NT2/D1 (cell line): ENCODE data around the gene RNASE1.

Experiments
- DNase-seq: peaks from one replicate; pipeline ENCODE4 v3.0.0-alpha.2; 2011; ENCODE audit warnings: low read depth, low spot score
- H3K27me3 ChIP-seq: 2 replicates; pipeline ENCODE4 v1.6.0; 2011; ENCODE audit warnings: mild to moderate bottlenecking; ENCODE audit not compliant: insufficient read length, insufficient read depth
- H3K36me3 ChIP-seq: 2 replicates; pipeline ENCODE4 v1.6.1; 2011; ENCODE audit warnings: mild to moderate bottlenecking, low read length, mixed read lengths; ENCODE audit not compliant: insufficient read depth, insufficient read length
- H3K4me1 ChIP-seq: 2 replicates; pipeline ENCODE4 v1.5.1; 2011; ENCODE audit not compliant: insufficient read depth, insufficient read length
- H3K4me3 ChIP-seq: 2 replicates; pipeline ENCODE4 v1.5.1; 2011; ENCODE audit warnings: low read depth; ENCODE audit not compliant: insufficient read length
- H3K9ac ChIP-seq: 2 replicates; pipeline ENCODE4 v1.6.0; 2011; ENCODE audit warnings: low read depth; ENCODE audit not compliant: insufficient read length
- H3K9me3 ChIP-seq: 2 replicates; pipeline ENCODE4 v1.5.1; 2011; ENCODE audit warnings: mild to moderate bottlenecking, low read length; ENCODE audit not compliant: insufficient read depth
- SUZ12 ChIP-seq: IDR thresholded peaks from 2 replicates; pipeline ENCODE4 v1.6.1; 2011; ENCODE audit not compliant: insufficient read length, insufficient read depth; ENCODE audit errors: extremely low read depth
- YY1 ChIP-seq: IDR thresholded peaks from 2 replicates; pipeline ENCODE4 v1.6.1; 2011; ENCODE audit not compliant: insufficient read length, insufficient read depth
- ZNF274 ChIP-seq: IDR thresholded peaks from 2 replicates; pipeline ENCODE4 v1.6.1; 2011; ENCODE audit warnings: mild to moderate bottlenecking, low read depth, low read length

RNASE1 gene

DNA sequence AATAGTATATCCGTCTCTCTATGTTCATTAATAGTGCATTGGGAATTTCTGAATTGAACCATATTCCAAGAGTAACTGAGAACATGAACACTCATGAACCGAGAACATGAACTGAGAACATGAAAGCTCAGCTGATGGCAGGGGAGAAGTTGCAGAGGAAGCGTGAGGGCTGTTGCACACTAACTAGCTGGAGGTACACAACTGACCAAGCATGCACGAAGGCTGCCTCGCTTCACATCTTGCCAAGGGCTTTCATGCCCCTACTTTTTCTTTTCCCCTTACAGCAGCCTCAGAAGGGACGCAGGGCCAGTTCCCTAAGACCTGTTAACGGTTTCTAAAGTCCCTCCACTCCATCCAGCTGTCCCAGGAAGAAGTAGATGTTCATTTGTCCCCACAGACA is 4.3 kb downstream of the RNASE1 start:
- H3K9ac ChIP-seq, result no peak overlapping the region
- H3K36me3 ChIP-seq, result no peaks in the 10 kb centered on the region
- H3K27me3 ChIP-seq, result no peaks in the 10 kb centered on the region
- no peaks in the 10 kb centered on the region for H3K9me3 ChIP-seq
- H3K4me1 ChIP-seq, result peaks cover 8% of the 10 kb centered on the region
- TF ChIP-seq YY1 (no peak), SUZ12 (no peak), ZNF274 (no peak)
- H3K4me3 ChIP-seq, result no peak overlapping the region
- DNase-seq, result no peak

DNA sequence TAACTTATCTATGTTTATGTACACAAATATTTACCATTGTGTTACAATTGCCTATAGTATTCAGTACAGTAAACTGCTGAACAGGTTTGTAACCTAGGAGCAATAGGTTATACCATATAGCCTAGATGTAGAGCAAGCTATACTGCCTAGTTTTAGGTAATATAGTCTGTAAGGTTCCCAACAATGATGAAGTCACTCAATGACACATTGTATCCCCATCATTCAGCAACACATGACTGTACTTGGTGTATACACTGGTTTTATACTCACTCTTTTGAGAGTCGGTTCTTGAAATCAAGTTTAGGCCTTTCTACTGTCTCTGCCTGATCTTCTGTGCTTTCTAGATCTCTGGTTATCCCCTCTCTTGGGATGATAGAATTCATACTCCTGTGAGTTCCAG is 5.5 kb downstream of the RNASE1 start:
- H3K9ac ChIP-seq, result no peak overlapping the region
- no peaks in the 10 kb centered on the region for H3K27me3 ChIP-seq
- TF ChIP-seq SUZ12, result no peak
- no peak for TF ChIP-seq ZNF274
- TF ChIP-seq YY1, result no peak
- H3K4me1 ChIP-seq, result peaks cover 6% of the 10 kb centered on the region
- no peak for DNase-seq
- no peak overlapping the region for H3K4me3 ChIP-seq
- H3K9me3 ChIP-seq, result no peaks in the 10 kb centered on the region
- no peaks in the 10 kb centered on the region for H3K36me3 ChIP-seq

DNA sequence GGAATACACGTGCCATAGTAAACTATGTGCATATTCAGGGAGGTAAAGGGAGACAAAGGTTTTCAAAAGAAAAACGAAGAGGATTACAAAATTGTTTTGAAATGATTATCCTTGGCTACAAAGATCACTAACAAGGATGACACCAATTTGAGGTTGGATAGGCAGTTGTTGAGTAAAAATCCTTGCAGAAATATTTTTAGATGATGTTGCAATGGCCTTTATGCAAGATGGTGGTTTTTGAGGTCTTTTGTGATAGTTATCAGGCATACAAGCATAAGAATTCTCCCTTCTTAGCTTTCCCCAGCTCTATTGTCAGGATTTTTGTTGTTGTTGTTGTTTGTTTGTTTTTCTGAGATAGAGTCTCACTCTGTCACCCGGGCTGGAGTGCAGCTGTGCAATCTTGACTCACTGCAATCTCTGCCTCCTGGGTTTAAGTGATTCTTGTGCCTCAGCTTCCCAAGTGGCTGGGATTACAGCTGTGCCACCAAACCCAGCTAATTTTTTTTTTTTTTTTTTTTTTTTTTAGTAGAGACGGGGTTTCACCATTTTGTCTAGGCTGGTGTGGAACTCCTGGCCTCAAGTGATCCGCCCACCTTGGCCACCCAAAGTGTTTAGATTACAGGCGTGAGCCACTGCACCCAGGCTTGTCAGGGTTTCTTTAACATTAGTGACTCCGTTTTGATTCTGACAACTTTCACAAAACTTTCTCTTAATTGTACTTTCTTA is 7.8 kb downstream of the RNASE1 start:
- Histone ChIP-seq H3K4me3 (no peak overlapping the region), H3K9ac (no peak overlapping the region), H3K27me3 (no peaks in the 10 kb centered on the region), H3K4me1 (no peaks in the 10 kb centered on the region), H3K36me3 (no peaks in the 10 kb centered on the region), H3K9me3 (no peaks in the 10 kb centered on the region)
- DNase-seq, result no peak
- TF ChIP-seq SUZ12 (no peak), YY1 (no peak), ZNF274 (no peak)

DNA sequence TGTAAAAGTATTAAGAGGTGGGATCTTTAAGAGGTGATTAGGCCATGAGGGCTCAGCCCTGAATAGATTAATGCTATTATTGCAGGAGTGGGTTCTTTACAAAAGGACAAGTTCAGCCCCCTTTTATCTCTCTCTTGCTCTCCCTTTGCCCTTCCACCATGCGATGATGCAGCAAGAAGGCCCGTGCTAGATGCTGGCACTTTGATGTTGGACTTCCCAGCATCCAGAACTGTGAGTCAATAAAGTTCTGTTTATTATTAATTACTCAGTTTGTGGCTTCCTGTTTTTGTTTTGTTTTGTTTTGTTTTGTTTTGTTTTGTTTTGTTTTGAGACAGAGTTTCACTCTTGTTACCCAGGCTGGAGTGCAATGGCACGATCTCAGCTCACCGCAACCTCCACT is 10.1 kb downstream of the RNASE1 start:
- no peaks in the 10 kb centered on the region for H3K4me1 ChIP-seq
- no peak overlapping the region for H3K4me3 ChIP-seq
- no peak for DNase-seq
- H3K36me3 ChIP-seq, result no peaks in the 10 kb centered on the region
- no peaks in the 10 kb centered on the region for H3K27me3 ChIP-seq
- no peaks in the 10 kb centered on the region for H3K9me3 ChIP-seq
- TF ChIP-seq SUZ12, result no peak
- no peak for TF ChIP-seq YY1
- no peak for TF ChIP-seq ZNF274
- H3K9ac ChIP-seq, result no peak overlapping the region

DNA sequence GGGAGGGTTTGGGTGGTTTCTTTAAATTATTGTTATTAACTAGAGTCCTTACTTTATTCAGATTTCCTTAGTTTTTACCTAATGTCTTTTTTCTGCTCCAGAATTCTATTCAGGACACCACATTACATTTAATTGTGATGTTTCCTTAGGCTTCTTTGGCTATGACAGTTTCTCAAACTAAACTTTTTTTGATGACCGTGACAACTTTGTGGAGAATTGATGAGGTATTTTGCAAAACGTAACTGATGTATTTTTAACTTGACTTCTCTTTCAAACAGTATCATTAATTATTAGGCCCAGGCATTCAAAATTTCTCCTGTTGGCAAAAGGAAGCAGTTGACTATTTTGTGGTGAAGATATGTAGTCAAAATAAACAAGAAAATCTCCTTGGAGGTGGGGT is 11.0 kb downstream of the RNASE1 start:
- no peak overlapping the region for H3K4me3 ChIP-seq
- no peaks in the 10 kb centered on the region for H3K27me3 ChIP-seq
- H3K9me3 ChIP-seq, result no peaks in the 10 kb centered on the region
- no peak overlapping the region for H3K9ac ChIP-seq
- DNase-seq, result no peak
- H3K36me3 ChIP-seq, result no peaks in the 10 kb centered on the region
- TF ChIP-seq ZNF274 (no peak), SUZ12 (no peak), YY1 (no peak)
- H3K4me1 ChIP-seq, result no peaks in the 10 kb centered on the region

DNA sequence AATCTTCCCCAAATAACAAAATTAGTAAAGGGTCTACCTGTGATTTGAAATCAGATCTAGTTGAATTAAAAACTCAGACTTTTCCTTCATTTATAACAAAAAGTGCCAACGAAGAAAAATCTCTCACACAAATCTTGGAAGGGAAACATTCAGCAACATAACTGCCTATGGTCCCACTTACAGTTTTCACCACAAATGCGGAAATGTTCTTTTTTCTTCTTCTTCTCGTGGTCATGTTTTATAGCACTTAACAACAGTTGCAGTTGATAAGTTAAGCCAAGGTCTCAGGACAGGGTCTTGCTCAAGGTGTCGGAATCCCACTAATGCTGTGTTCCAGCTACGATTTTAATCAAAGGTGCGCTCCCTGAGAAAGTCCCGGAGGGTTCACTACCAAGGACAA is 11.5 kb downstream of the RNASE1 start:
- H3K36me3 ChIP-seq, result no peaks in the 10 kb centered on the region
- TF ChIP-seq ZNF274 (no peak), YY1 (no peak), SUZ12 (no peak)
- no peaks in the 10 kb centered on the region for H3K9me3 ChIP-seq
- no peaks in the 10 kb centered on the region for H3K4me1 ChIP-seq
- no peak for DNase-seq
- H3K27me3 ChIP-seq, result no peaks in the 10 kb centered on the region
- no peak overlapping the region for H3K4me3 ChIP-seq
- H3K9ac ChIP-seq, result no peak overlapping the region

DNA sequence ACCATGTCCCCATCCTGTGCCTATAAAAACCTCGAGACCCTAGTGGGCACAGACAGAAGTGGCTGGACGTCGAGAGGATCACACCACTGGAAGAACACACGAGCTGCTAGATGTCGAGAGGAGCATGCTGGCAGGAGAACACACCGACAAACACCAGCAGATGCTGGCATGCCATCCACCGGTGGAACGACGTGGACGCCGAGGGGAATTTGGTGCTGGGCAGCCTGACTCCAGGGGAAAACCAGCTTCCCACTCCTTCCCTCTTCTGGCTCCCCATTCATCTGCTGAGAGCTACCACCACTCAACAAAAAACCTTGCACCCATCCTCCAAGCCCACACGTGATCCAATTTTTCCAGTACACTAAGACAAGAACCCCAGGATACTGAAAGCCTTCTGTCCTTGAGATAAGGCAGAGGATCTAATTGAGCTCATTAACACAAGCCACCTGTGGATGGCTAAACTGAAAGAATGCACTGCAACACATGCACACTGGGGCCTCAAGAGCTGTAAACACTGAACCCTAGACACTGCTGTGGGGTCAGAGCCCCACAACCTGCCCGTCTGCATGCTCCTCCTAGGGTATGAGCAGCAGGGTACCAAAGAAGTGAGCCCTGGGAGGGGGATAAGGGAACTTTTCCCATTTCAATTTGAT is 12.1 kb downstream of the RNASE1 start:
- TF ChIP-seq SUZ12, result no peak
- TF ChIP-seq ZNF274, result no peak
- TF ChIP-seq YY1, result no peak
- H3K9me3 ChIP-seq, result no peaks in the 10 kb centered on the region
- no peaks in the 10 kb centered on the region for H3K36me3 ChIP-seq
- H3K4me3 ChIP-seq, result no peak overlapping the region
- H3K9ac ChIP-seq, result no peak overlapping the region
- no peaks in the 10 kb centered on the region for H3K4me1 ChIP-seq
- H3K27me3 ChIP-seq, result no peaks in the 10 kb centered on the region
- no peak for DNase-seq
